ENCODE results near the gene GNB1. TPM values are rescaled to one million over a fixed set of nuclear protein-coding genes. Genes with fewer than 3 reads are reported as not detected.

GNB1 gene
- total and polyA plus RNA-seq, 2 of the 4 experiments (the other 2 are of a cell fraction): 73.5 to 371 TPM

- no peak overlapping the region for H3K9ac ChIP-seq (ENCODE audit: low read depth, low read length)
- ChIA-PET CTCF (no interaction called here), POLR2A (ENCODE audit: unreplicated experiment) (no interaction called here)
- H3K36me3 ChIP-seq (ENCODE audit: control insufficient read depth, insufficient read depth, low read length): peaks cover 25% of the 10 kb centered on the region
- no peak overlapping the region for H3K27ac ChIP-seq (ENCODE audit: insufficient read depth, low read length)
- H3K4ac ChIP-seq (ENCODE audit: low read depth, low read length): no peak overlapping the region
- H2AK9ac ChIP-seq (replicated peaks; ENCODE audit: low read depth, low read length, poor library complexity): no peak overlapping the region
- H3K56ac ChIP-seq (ENCODE audit: extremely low read depth, insufficient read depth, low read length): no peak overlapping the region
- no peak overlapping the region for H3K4me3 ChIP-seq (ENCODE audit: insufficient read depth, low read depth, low read length)
- dilution Hi-C loops (cut with HindIII; ENCODE audit: low sequenced_read_pairs, unreplicated experiment) (loop anchor here (10.0 kb wide), 1 partner anchor 58 kb away; no protein-coding TSS in a partner anchor), in situ Hi-C loops (cut with MboI; ENCODE audit: low sequenced_read_pairs) (no loop called here), intact Hi-C loops (cut with micrococcal nuclease) (loop anchor here (5.0 kb wide), 2 partner anchors 41 to 61 kb away; no protein-coding TSS in a partner anchor)
- H4K8ac ChIP-seq (ENCODE audit: low read depth in 2 of 2, low read length in 2 of 2): no peak overlapping the region
- H3K79me1 ChIP-seq (ENCODE audit: low read depth in 1 of 2, low read length in 2 of 2): peaks cover 0 to 44% of the 10 kb centered on the region in 2 experiments; a peak in 3 of 4 replicates
- H3K9me1 ChIP-seq (ENCODE audit: insufficient read depth, low read length): peaks cover 7% of the 10 kb centered on the region; the same call in 1 of the 2 replicates
- no peak overlapping the region for H2AFZ ChIP-seq (replicated peaks; ENCODE audit: low read length, poor library complexity)
- H3K9me3 ChIP-seq (ENCODE audit: control insufficient read depth, insufficient read depth, low read length): no peaks in the 10 kb centered on the region
- TF ChIP-seq CTCF (conservative IDR thresholded peaks at IDR 0.05; ENCODE audit: low read depth, low read length) (no peak), SMC3 (IDR thresholded peaks at IDR 0.05; ENCODE audit: low read depth, low read length) (no peak), BHLHE40 (IDR thresholded peaks at IDR 0.05; ENCODE audit: low read depth, low read length) (no peak), USF2 (IDR thresholded peaks at IDR 0.05; ENCODE audit: low read depth, low read length) (no peak), MAZ (IDR thresholded peaks at IDR 0.05; ENCODE audit: borderline replicate concordance, low read depth, low read length) (no peak), FOS (IDR thresholded peaks at IDR 0.05; ENCODE audit: low read depth, low read length) (no peak), RAD21 (IDR thresholded peaks at IDR 0.05; ENCODE audit: low read length) (no peak), RFX5 (IDR thresholded peaks at IDR 0.05; ENCODE audit: low read depth, low read length) (no peak), CHD1 (IDR thresholded peaks at IDR 0.05; ENCODE audit: low read depth, low read length) (no peak), MAFK (IDR thresholded peaks at IDR 0.05; ENCODE audit: low read depth, low read length) (no peak), POLR2A (IDR thresholded peaks at IDR 0.05; ENCODE audit: low read depth, low read length) (no peak), CEBPB (IDR thresholded peaks at IDR 0.05; ENCODE audit: low read depth, low read length) (no peak), ELK1 (IDR thresholded peaks at IDR 0.05; ENCODE audit: borderline replicate concordance, low read depth, low read length) (no peak)
- no peaks in the 10 kb centered on the region for H3K27me3 ChIP-seq (ENCODE audit: control insufficient read depth, insufficient read depth, low read length)
- no peak overlapping the region for H4K5ac ChIP-seq (ENCODE audit: low read depth, low read length)
- BruUV-seq (replicated peaks): no TSS peak
- H2BK5ac ChIP-seq (ENCODE audit: low read depth, low read length, poor library complexity, severe bottlenecking): no peak overlapping the region
- peaks cover 71% of the 10 kb centered on the region for H4K20me1 ChIP-seq (ENCODE audit: insufficient read depth, low read length)
- H2AK5ac ChIP-seq (ENCODE audit: low read depth, low read length): no peak overlapping the region
- DNase-seq (no peak), ATAC-seq (ENCODE audit: low read depth) (peak; percentile 19)
- H3K4me2 ChIP-seq (ENCODE audit: low read depth, low read length): no peak overlapping the region
- H3K4me1 ChIP-seq (ENCODE audit: control insufficient read depth, insufficient read depth, low read length): peaks cover 10% of the 10 kb centered on the region
- no peak overlapping the region for H2BK20ac ChIP-seq (ENCODE audit: low read depth, low read length)
- no peak overlapping the region for H3K23ac ChIP-seq (ENCODE audit: low read depth, low read length)
- WGBS, 2 experiments (ENCODE audit: extremely low coverage in 2 of 2, insufficient read length in 1 of 2): 91% methylated on average over 4 of the region's 9 CpGs; no CpG with 5 or more reads in 1 of the 2 experiments
- no peak overlapping the region for H4K91ac ChIP-seq (ENCODE audit: insufficient read depth, low read depth, low read length)
- H2BK120ac ChIP-seq (ENCODE audit: low read depth, low read length): no peak overlapping the region
- H3K18ac ChIP-seq (ENCODE audit: low read depth, low read length): no peak overlapping the region
- no peak overlapping the region for H2BK15ac ChIP-seq (ENCODE audit: low read depth, low read length)
- no peak overlapping the region for H3K14ac ChIP-seq (replicated peaks; ENCODE audit: low read depth, low read length)
Measured at GRCh38 chr1:1826356-1827088, 64.4 kb downstream of the GNB1 start.

All from IMR-90 (cell line).